Measurements from ENCODE around the gene HEXB. TPM values are rescaled to one million over a fixed set of nuclear protein-coding genes. Genes with fewer than 3 reads are reported as not detected.

Gene HEXB
- total and polyA plus RNA-seq, 2 of the 8 experiments (the other 6 are each of a cell fraction or from before 2014, with no cell fraction given) = 39.7 to 69.2 TPM

DNA sequence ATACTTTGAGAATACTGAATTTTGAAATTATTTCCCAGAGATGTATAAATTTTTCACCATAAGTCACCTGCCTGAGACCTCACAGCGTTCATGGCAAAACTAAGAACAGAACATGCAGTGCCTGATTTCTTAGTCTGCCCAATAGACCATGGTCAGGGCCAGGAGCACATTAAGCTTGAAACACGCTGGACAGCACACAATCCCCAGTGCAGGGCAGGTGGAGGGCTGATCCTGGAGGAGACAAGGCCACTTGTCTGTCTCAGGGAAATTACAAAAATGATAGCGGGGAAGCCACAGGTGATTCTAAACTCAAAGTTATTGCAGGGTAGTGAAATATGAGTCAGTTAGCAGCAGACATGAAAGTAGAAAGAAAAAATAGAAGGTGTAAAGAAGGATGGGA, 25.9 kb upstream of the HEXB start (continued):
- TF ChIP-seq JUN (IDR thresholded peaks at IDR 0.05; ENCODE audit: low read depth, low read length) = no peak
- TF ChIP-seq PHF8 (conservative IDR thresholded peaks at IDR 0.05; ENCODE audit: low read depth, low read length) = no peak
